Small intestine (tissue), 7 donors: Measurements from ENCODE around the gene USP13. TPM values are rescaled to one million over a fixed set of nuclear protein-coding genes. Genes with fewer than 3 reads are reported as not detected.
"Not testable (repeated sequence)": the region's sequence is repeated elsewhere in the genome, so short reads cannot be mapped to it uniquely, and the experiment has no call there.

Source experiments
- DNase-seq, 2 donors: peaks; one replicate each; pipeline versions ENCODE4 v3.0.0 to v3.0.0-alpha.2; 2013
- FAIRE-seq: peaks from 2 replicates; lab custom pipeline; 2012; peaks lifted over from hg19 to GRCh38; lab: Jason Lieb, UNC
- H3K27ac ChIP-seq, 3 donors: one replicate each; pipeline ENCODE4 v1.5.1; 2013; ENCODE audit warnings: low read length in 2 of 3, mild to moderate bottlenecking in 2 of 3, control low read depth in 1 of 3, inconsistent platforms in 1 of 3, low read depth in 1 of 3, moderate library complexity in 1 of 3
- H3K27me3 ChIP-seq, 3 donors: one replicate each; pipeline ENCODE4 v1.6.1; 2013; ENCODE audit warnings: low read length in 3 of 3, inconsistent platforms in 1 of 3; ENCODE audit not compliant: control insufficient read depth in 3 of 3, insufficient read depth in 3 of 3
- H3K36me3 ChIP-seq, 3 donors: one replicate each; pipeline ENCODE4 v1.6.1; 2013; ENCODE audit warnings: low read length in 3 of 3, inconsistent platforms in 1 of 3, low read depth in 1 of 3, mild to moderate bottlenecking in 1 of 3, moderate library complexity in 1 of 3; ENCODE audit not compliant: control insufficient read depth in 3 of 3, insufficient read depth in 2 of 3
- H3K4me1 ChIP-seq, 3 donors: one replicate each; pipeline ENCODE4 v1.6.1; 2013; ENCODE audit warnings: low read length in 2 of 3, inconsistent platforms in 1 of 3, low read depth in 1 of 3, mild to moderate bottlenecking in 1 of 3, moderate library complexity in 1 of 3; ENCODE audit not compliant: control insufficient read depth in 3 of 3, insufficient read depth in 2 of 3
- H3K4me3 ChIP-seq, 3 donors: one replicate each; pipeline ENCODE4 v1.5.1; 2013; ENCODE audit warnings: low read length in 3 of 3, control low read depth in 1 of 3, inconsistent platforms in 1 of 3, low read depth in 1 of 3, mild to moderate bottlenecking in 1 of 3, moderate library complexity in 1 of 3
- H3K9me3 ChIP-seq, 2 donors: one replicate each; pipeline ENCODE4 v1.6.1; 2013; ENCODE audit warnings: low read depth in 1 of 2, low read length in 1 of 2; ENCODE audit not compliant: control insufficient read depth in 2 of 2, insufficient read depth in 1 of 2
- WGBS, 3 donors: extraction: QIAGEN DNeasy Blood & Tissue Kit; methylation state at CpG; one replicate each; pipeline ENCODE4 v1.1.7; 2013; 5-methylcytosine and 5-hydroxymethylcytosine counted together
- polyA plus RNA-seq, 4 donors: library from polyadenylated mRNA; stranded (reverse) in 3 of 4; unstranded in 1 of 4; fragments of 200-250 nt in 3 of 4; fragments of 120-200 nt in 1 of 4; gene quantifications; one replicate each; pipeline versions ENCODE4 v1.2.1 to v1.2.3, GENCODE V29; 2013
- donor health status: healthy with polysubstance abuse.
- donor health status: control.
- donor health status: control.
- donor health status: Bipolar disorder and iron deficiency.
- donor health status: healthy.

USP13 gene
- polyA plus RNA-seq, 4 donors, result 0.22 to 4.2 (median 1.8) TPM

DNA sequence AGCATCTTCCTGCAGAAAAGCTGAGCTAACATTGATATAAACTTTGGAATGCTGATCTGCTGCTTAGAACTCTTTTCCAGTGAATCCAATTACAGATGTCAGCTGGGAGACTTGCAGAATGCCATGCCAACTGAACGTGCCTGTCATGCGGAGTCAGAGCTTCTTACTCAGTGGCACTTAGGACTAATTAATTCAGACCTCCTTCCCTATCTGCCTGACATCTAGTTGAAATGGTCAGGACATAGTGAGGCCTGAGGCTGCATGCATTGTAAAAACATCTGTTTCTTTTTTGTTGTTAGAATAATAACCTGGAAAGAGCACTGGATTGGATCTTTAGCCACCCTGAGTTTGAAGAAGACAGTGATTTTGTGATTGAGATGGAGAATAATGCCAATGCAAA is 112.6 kb downstream of the USP13 start:
- Histone ChIP-seq H3K9me3 (no peaks in the 10 kb centered on the region), H3K36me3 (peaks cover 0 to 18% (median 0%) of the 10 kb centered on the region in 3 donors), H3K4me1 (no peaks in the 10 kb centered on the region), H3K27ac (no peak overlapping the region), H3K4me3 (no peak overlapping the region), H3K27me3 (no peaks in the 10 kb centered on the region)
- DNase-seq, result no peak
- 75 to 86% (median 85%) methylated on average over 2 of the region's 2 CpGs for whole genome bisulfite sequencing, 3 donors
- no peak for FAIRE-seq

DNA sequence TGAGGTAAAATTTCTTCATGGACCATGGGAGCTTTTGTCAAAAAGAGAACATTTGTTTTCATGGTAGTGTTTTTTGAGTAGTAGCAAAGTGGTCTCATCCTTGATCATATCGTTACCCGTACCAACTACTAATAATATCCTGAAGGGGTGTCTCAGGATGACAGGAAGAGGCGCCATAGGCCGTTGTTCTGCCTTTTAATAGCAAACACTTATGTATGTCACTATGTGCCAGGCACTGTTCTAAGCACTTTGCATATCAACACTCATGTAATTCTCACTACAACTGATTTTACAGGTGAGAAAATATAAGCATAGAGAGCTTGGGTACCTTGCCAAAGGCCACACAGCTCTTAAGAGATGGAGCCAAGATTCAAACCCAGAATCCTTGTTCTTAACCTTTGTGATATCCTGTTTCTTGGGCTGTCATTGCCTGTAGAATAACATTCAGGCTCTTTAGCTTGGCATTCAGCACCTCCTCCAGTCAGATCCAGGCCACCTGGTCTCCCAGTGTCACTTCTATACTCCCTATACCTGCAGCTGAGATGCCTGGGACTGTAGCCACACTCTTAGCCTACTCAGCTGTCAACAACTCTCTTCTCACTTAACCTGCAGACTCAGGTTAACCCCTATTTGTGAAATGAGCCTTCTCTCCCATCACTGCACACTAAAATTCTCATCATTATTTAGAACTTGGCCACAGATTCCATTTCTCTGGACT is 113.7 kb downstream of the USP13 start:
- no peak for FAIRE-seq
- WGBS, 3 donors, result 94 to 99% (median 96%) methylated on average over 4 of the region's 4 CpGs
- no peak overlapping the region for H3K4me3 ChIP-seq

DNA sequence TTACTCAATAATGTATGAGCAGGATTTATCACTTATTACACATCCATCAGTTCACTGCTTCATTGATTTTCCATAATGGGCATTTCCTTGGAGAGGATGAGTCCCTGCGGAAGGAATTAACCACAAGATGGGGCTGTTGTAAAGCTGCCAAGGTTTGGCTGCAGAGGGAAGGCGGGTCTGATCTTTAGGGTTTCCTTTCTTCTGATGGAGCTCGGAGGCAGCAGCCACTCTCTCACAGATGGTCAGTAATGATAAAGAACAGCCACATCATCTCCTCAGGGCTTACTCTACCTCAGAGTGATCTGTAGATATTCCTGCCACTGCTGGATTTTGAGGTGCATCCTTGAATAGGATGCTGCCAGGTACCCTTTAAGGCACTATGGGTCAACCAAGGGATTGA is 115.2 kb downstream of the USP13 start:
- WGBS, 3 donors, result 45 to 71% (median 62%) methylated on average over 3 of the region's 3 CpGs
- DNase-seq (peak; percentile 23 to 26), FAIRE-seq (no peak)
- no peaks in the 10 kb centered on the region for H3K4me1 ChIP-seq
- no peaks in the 10 kb centered on the region for H3K9me3 ChIP-seq
- no peak overlapping the region for H3K4me3 ChIP-seq
- no peaks in the 10 kb centered on the region for H3K27me3 ChIP-seq
- H3K36me3 ChIP-seq, result peaks cover 0 to 14% (median 0%) of the 10 kb centered on the region in 3 donors
- no peak overlapping the region for H3K27ac ChIP-seq

More for the DNA sequence above, 113.7 kb downstream of the USP13 start:
- Histone ChIP-seq H3K27me3 (no peaks in the 10 kb centered on the region), H3K27ac (no peak overlapping the region), H3K36me3 (peaks cover 0 to 18% (median 0%) of the 10 kb centered on the region in 3 donors), H3K9me3 (no peaks in the 10 kb centered on the region), H3K4me1 (no peaks in the 10 kb centered on the region)
- no peak for DNase-seq

DNA sequence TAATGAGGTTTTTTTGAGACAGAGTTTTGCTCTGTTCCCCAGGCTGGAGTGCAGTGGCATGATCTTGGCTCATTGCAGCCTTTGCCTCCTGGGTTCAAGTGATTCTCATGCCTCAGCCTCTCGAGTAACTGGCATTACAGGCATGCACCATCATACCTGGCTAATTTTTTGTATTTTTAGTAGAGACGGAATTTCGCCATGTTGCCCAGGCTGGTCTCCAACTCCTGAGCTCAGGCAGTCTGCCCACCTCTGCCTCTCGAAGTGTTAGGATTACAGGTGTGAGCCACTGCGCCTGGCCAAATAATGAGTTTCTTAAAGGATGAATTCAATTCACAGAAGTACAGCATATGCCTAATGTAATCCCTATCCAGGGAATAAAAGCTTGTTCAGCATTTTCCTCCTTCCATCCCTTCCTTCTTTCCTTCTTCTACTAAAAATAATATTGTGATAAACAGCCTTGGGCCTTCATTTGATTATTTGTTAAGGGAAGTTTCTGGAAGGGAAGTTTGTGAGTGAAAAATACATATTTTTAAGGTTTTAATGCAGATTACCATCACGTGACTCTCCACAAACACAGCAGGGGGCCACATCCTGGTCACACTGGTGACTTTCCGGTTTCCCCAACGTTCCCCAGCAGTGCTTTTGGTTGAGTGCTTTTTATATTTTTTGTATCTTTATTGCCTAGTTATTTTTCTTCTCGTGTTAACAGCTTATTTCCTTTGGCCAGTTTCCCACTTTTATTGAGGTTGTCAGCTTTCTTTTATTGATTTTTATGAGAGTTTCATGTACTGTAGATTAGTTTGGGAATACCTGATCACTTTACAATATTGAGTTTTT is 116.8 kb downstream of the USP13 start:
- Histone ChIP-seq H3K4me1 (no peaks in the 10 kb centered on the region), H3K9me3 (peaks cover 0 to 4% of the 10 kb centered on the region in 2 donors), H3K36me3 (peaks cover 0 to 12% (median 2%) of the 10 kb centered on the region in 3 donors), H3K27ac (no peak overlapping the region), H3K27me3 (no peaks in the 10 kb centered on the region), H3K4me3 (no peak overlapping the region)
- FAIRE-seq (no peak), DNase-seq (peak in 1 of 2 donors; percentile 3)
- WGBS, 3 donors, result 53 to 61% (median 60%) methylated on average over 9 of the region's 9 CpGs

DNA sequence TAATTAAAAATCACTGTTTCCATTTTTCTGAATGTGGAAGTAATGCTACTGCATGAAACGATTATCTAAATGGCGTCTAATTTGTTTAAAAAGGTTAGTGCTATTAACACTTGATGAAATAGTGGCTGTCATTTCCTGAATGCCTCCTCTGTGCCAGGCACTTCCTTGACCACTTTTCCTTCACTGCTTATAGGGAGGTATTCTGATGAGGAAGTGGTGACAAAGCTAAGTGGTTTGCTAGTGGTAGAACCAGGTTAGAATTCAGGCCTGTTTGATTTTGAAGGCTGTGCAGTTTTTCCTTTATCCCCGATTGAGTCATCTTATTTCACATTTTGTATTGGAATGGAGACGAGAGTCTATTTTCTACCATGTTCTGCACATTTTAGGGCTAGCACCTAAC is 119.0 kb downstream of the USP13 start:
- H3K27me3 ChIP-seq, result no peaks in the 10 kb centered on the region
- 77 to 81% (median 80%) methylated on average over 4 of the region's 4 CpGs for WGBS, 3 donors
- no peak overlapping the region for H3K4me3 ChIP-seq
- H3K4me1 ChIP-seq, result no peaks in the 10 kb centered on the region
- FAIRE-seq (no peak), DNase-seq (no peak)
- H3K9me3 ChIP-seq, result peaks cover 0 to 10% of the 10 kb centered on the region in 2 donors
- H3K36me3 ChIP-seq, result peaks cover 0 to 12% (median 2%) of the 10 kb centered on the region in 3 donors
- H3K27ac ChIP-seq, result no peak overlapping the region

DNA sequence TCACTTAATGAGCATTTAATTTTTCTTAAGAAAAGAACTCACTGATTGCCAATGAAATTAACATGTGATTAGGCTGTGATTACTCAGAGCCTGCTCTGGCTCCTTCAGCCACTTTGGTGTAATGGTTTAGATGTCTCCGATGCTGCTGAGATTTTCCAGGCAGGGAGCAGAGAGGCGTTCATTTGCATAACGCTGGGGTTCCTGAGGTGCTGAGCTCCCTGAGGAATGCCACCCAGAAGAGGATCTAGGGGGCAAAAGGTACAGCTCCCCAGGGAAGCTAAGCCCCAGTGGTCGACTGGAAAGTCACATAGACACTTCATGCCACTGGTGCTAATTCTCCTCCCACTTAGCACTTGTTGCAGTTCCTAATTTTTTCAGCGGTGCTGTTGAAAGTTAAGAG is 119.5 kb downstream of the USP13 start:
- no peak overlapping the region for H3K27ac ChIP-seq
- 66 to 90% (median 89%) methylated on average over 5 of the region's 5 CpGs for WGBS, 3 donors
- H3K4me1 ChIP-seq, result no peaks in the 10 kb centered on the region
- H3K9me3 ChIP-seq, result peaks cover 0 to 10% of the 10 kb centered on the region in 2 donors
- no peaks in the 10 kb centered on the region for H3K27me3 ChIP-seq
- FAIRE-seq, result no peak
- no peak overlapping the region for H3K4me3 ChIP-seq
- no peak for DNase-seq
- H3K36me3 ChIP-seq, result peaks cover 0 to 9% (median 2%) of the 10 kb centered on the region in 3 donors

DNA sequence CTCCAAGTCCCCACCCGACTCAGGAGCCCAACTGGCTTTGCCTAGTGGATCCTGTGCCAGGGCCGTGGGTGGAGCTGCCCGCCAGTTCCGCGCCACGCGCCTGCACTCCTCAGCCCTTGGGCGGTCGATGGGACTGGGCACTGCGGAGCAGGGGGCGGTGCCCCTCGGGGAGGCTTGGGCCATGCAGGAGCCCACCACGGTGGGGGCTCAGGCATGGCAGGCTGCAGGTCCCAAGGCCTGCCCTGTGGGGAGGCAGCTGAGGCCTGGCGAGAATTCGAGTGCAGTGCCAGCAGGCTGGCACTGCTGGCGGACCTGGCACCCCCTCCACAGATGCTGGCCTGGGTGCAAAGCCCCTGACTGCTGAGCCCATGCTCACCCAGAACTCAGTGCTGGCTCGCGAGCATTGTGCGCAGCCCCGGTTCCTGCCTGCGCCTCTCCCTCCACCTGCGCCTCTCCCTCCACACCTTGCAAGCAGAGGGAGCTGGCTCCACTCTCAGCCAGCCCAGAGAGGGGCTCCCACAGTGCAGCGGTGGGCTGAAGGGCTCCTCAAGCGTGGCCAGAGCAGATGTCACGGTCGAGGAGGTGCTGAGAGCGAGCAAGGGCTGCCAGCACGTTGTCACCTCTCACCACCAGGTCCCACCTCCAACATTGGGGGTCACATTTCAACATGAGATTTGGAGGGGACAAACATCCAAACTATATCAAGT is 122.7 kb downstream of the USP13 start:
- Histone ChIP-seq H3K9me3 (peaks cover 0 to 13% of the 10 kb centered on the region in 2 donors), H3K27me3 (no peaks in the 10 kb centered on the region), H3K27ac (no peak overlapping the region), H3K4me3 (no peak overlapping the region), H3K36me3 (peaks cover 0 to 14% (median 2%) of the 10 kb centered on the region in 3 donors), H3K4me1 (no peaks in the 10 kb centered on the region)
- FAIRE-seq (no peak), DNase-seq (no peak)
- 97 to 98% (median 98%) methylated on average over 26 to 28 of the region's 28 CpGs for WGBS, 3 donors

DNA sequence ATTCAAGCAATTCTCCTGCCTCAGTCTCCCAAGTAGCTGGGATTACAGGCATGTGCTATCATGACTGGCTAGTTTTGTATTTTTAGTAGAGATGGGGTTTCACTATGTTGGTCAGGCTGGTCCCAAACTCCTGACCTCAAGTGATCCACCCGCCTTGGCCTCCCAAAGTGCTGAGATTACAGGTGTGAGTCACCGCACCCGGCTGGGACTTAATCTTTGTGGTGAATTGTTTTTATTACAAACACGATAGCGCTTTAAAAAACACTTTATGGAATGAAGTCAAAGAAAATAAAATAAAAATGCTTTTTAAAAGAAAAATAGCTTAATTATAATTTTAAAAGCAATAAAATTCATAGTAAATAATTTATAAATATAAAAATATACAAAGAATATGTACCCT is 130.0 kb downstream of the USP13 start:
- not testable (repeated sequence) for H3K27ac ChIP-seq, FAIRE-seq, DNase-seq, H3K9me3 ChIP-seq, H3K27me3 ChIP-seq, H3K4me3 ChIP-seq, H3K4me1 ChIP-seq
- 95 to 97% (median 96%) methylated on average over 5 of the region's 5 CpGs for whole genome bisulfite sequencing, 3 donors
- peaks cover 0 to 12% (median 2%) of the 10 kb centered on the region in 3 donors for H3K36me3 ChIP-seq
